C4-2B (cell line): ENCODE data around the gene IFIT1B.

Experiments
- CTCF ChIP-seq: fragments of 450-650 bp; conservative IDR thresholded peaks from 2 replicates; pipeline ENCODE4 v1.5.1; 2017; ENCODE audit warnings: mild to moderate bottlenecking
- ZFX ChIP-seq: fragments of 450-650 bp; IDR thresholded peaks from 2 replicates; pipeline ENCODE4 v1.6.1; 2017

GRCh38 chr10:89416465-89416864 lies 38.6 kb downstream of the IFIT1B start:
- TF ChIP-seq CTCF (no peak), ZFX (no peak)
